Sigmoid colon (tissue), 4 donors: ENCODE results near the gene C18orf63.

Experiments used
- CTCF ChIP-seq, 4 experiments: fragments of 450-650 bp in 3 of 4; fragments of 200-600 bp in 1 of 4; IDR thresholded peaks; one replicate each; pipeline ENCODE4 v1.5.1; 2016 to 2019; ENCODE audit warnings: antibody characterized with exemption in 4 of 4, mild to moderate bottlenecking in 3 of 4, moderate library complexity in 2 of 4
- POLR2A ChIP-seq, 2 donors: fragments of 450-650 bp; IDR thresholded peaks; one replicate each; pipeline ENCODE4 v1.6.1; 2016; ENCODE audit warnings: antibody characterized with exemption in 2 of 2, mild to moderate bottlenecking in 2 of 2, moderate library complexity in 2 of 2
- POLR2AphosphoS5 ChIP-seq, 4 donors: sonication (generic); formaldehyde crosslinking; IDR thresholded peaks; one replicate each; pipeline ENCODE4 v1.6.1; 2017; ENCODE audit warnings: antibody characterized with exemption in 4 of 4

GRCh38 chr18:74299162-74299561 is 16.5 kb upstream of the C18orf63 start:
- no peak for TF ChIP-seq CTCF (IDR thresholded peaks at IDR 0.05)
- TF ChIP-seq POLR2AphosphoS5 (IDR thresholded peaks at IDR 0.05): no peak
- TF ChIP-seq POLR2A (IDR thresholded peaks at IDR 0.05): no peak
